H9 (cell line): ENCODE data around the gene ARFGEF2. TPM values are rescaled to one million over a fixed set of nuclear protein-coding genes. Genes with fewer than 3 reads are reported as not detected.

ENCODE experiments used
- DNase-seq: peaks from one replicate; pipeline ENCODE4 v3.0.0-alpha.2; 2017
- H2AFZ ChIP-seq: one replicate; pipeline ENCODE4 v1.6.1; 2013; ENCODE audit warnings: mild to moderate bottlenecking, low read length, control low read depth, moderate library complexity
- H2AK5ac ChIP-seq: 2 replicates; pipeline ENCODE4 v1.6.1; 2013; ENCODE audit warnings: low read length, control low read depth, mixed read lengths; ENCODE audit not compliant: insufficient read length
- H2BK120ac ChIP-seq: one replicate; pipeline ENCODE4 v1.6.1; 2013; ENCODE audit warnings: low read depth, mild to moderate bottlenecking, low read length, control low read depth, inconsistent platforms; ENCODE audit not compliant: poor library complexity, severe bottlenecking
- H2BK12ac ChIP-seq: 2 replicates; pipeline ENCODE4 v1.6.1; 2013; ENCODE audit warnings: low read length, control low read depth, mixed read lengths, low read depth; ENCODE audit not compliant: insufficient read length
- H2BK15ac ChIP-seq: 2 replicates; pipeline ENCODE4 v1.6.1; 2013; ENCODE audit warnings: low read depth, low read length, control low read depth
- H2BK20ac ChIP-seq: one replicate; pipeline ENCODE4 v1.6.1; 2013; ENCODE audit warnings: low read depth, mild to moderate bottlenecking, low read length, control low read depth, inconsistent platforms; ENCODE audit not compliant: poor library complexity, severe bottlenecking
- H2BK5ac ChIP-seq: 2 replicates; pipeline ENCODE4 v1.6.1; 2013; ENCODE audit warnings: low read length, control low read depth, mixed read lengths; ENCODE audit not compliant: insufficient read length
- H3K14ac ChIP-seq: 2 replicates; pipeline ENCODE4 v1.6.1; 2013; ENCODE audit warnings: low read length, control low read depth; ENCODE audit not compliant: insufficient read depth
- H3K18ac ChIP-seq: 2 replicates; pipeline ENCODE4 v1.6.1; 2013; ENCODE audit warnings: low read depth, mild to moderate bottlenecking, mixed read lengths, low read length, control low read depth; ENCODE audit not compliant: insufficient read length
- H3K23ac ChIP-seq: 2 replicates; pipeline ENCODE4 v1.6.1; 2013; ENCODE audit warnings: low read length, control low read depth, mixed read lengths, low read depth; ENCODE audit not compliant: insufficient read length
- H3K23me2 ChIP-seq: 2 replicates; pipeline ENCODE4 v1.6.1; 2013; ENCODE audit warnings: low read depth, mild to moderate bottlenecking, mixed read lengths, low read length, control low read depth; ENCODE audit not compliant: insufficient read length, poor library complexity, severe bottlenecking
- H3K27ac ChIP-seq: 2 replicates; pipeline ENCODE4 v1.5.1; 2013; ENCODE audit warnings: low read length, control low read depth, mixed read lengths, low read depth; ENCODE audit not compliant: insufficient read length
- H3K27me3 ChIP-seq: 2 replicates; pipeline ENCODE4 v1.6.1; 2013; ENCODE audit warnings: low read length, control low read depth, inconsistent platforms; ENCODE audit not compliant: insufficient read depth
- H3K4ac ChIP-seq: 2 replicates; pipeline ENCODE4 v1.6.1; 2013; ENCODE audit warnings: low read depth, mild to moderate bottlenecking, control low read depth, inconsistent platforms, low read length, moderate library complexity
- H3K4me1 ChIP-seq: 2 replicates; pipeline ENCODE4 v1.6.1; 2013; ENCODE audit warnings: low read length, control low read depth, inconsistent platforms; ENCODE audit not compliant: insufficient read depth
- H3K4me2 ChIP-seq: 2 replicates; pipeline ENCODE4 v1.6.1; 2013; ENCODE audit warnings: low read length, control low read depth, mixed read lengths; ENCODE audit not compliant: insufficient read length, insufficient read depth
- H3K56ac ChIP-seq: 2 replicates; pipeline ENCODE4 v1.6.1; 2013; ENCODE audit warnings: low read depth, mild to moderate bottlenecking, mixed read lengths, low read length, control low read depth; ENCODE audit not compliant: insufficient read length
- H3K79me1 ChIP-seq: 2 replicates; pipeline ENCODE4 v1.6.1; 2013; ENCODE audit warnings: low read depth, mild to moderate bottlenecking, moderate library complexity, low read length, control low read depth, inconsistent platforms; ENCODE audit not compliant: insufficient read depth, poor library complexity, severe bottlenecking
- H3K79me2 ChIP-seq: 2 replicates; pipeline ENCODE4 v1.6.1; 2013; ENCODE audit warnings: low read length, control low read depth, inconsistent platforms; ENCODE audit not compliant: insufficient read depth
- H3K9ac ChIP-seq: 2 replicates; pipeline ENCODE4 v1.6.1; 2013; ENCODE audit warnings: low read length, control low read depth, mixed read lengths; ENCODE audit not compliant: insufficient read length; ENCODE audit errors: extremely low read depth
- H3K9me3 ChIP-seq: one replicate; pipeline ENCODE4 v1.6.1; 2013; ENCODE audit warnings: low read depth, low read length, inconsistent platforms; ENCODE audit not compliant: control insufficient read depth
- H3T11ph ChIP-seq: one replicate; pipeline ENCODE4 v1.6.1; 2013; ENCODE audit warnings: mild to moderate bottlenecking, low read length, control low read depth, inconsistent platforms
- H4K20me1 ChIP-seq: one replicate; pipeline ENCODE4 v1.6.1; 2013; ENCODE audit not compliant: control insufficient read depth, insufficient read length, insufficient read depth
- H4K5ac ChIP-seq: 2 replicates; pipeline ENCODE4 v1.6.1; 2013; ENCODE audit warnings: low read depth, mild to moderate bottlenecking, mixed read lengths, low read length, control low read depth; ENCODE audit not compliant: insufficient read length
- H4K8ac ChIP-seq: replicated peaks from 2 replicates; pipeline ENCODE4 v1.6.1; 2013; ENCODE audit warnings: low read length, control low read depth, mixed read lengths, low read depth; ENCODE audit not compliant: insufficient read length
- H4K91ac ChIP-seq: 2 replicates; pipeline ENCODE4 v1.6.1; 2013; ENCODE audit warnings: low read depth, mild to moderate bottlenecking, moderate library complexity, mixed read lengths, low read length, control low read depth; ENCODE audit not compliant: insufficient read length
- H3K27ac Mint-ChIP-seq, 3 experiments: 2 replicates in 2 of 3; 3 replicates in 1 of 3; pipeline ENCODE4 v1.8.0; 2020 to 2021; ENCODE audit warnings: mixed read lengths in 3 of 3, mild to moderate bottlenecking in 1 of 3, moderate library complexity in 1 of 3
- H3K27me3 Mint-ChIP-seq: 2 replicates; pipeline ENCODE4 v1.8.0; 2021; ENCODE audit warnings: low read depth, mild to moderate bottlenecking, moderate library complexity, mixed read lengths
- H3K36me3 Mint-ChIP-seq, 3 experiments: 2 replicates in 2 of 3; 3 replicates in 1 of 3; pipeline ENCODE4 v1.8.0; 2020 to 2021; ENCODE audit warnings: low read depth in 3 of 3, mixed read lengths in 3 of 3; ENCODE audit not compliant: insufficient read depth in 1 of 3
- H3K4me1 Mint-ChIP-seq, 2 experiments: 2 replicates each; pipeline ENCODE4 v1.8.0; 2020; ENCODE audit warnings: mixed read lengths in 2 of 2
- H3K4me3 Mint-ChIP-seq, 2 experiments: 2 replicates in 1 of 2; 3 replicates in 1 of 2; pipeline ENCODE4 v1.8.0; 2020 to 2021; ENCODE audit warnings: mild to moderate bottlenecking in 2 of 2, mixed read lengths in 2 of 2, moderate library complexity in 1 of 2
- H3K9me3 Mint-ChIP-seq, 2 experiments: 2 replicates in 1 of 2; 3 replicates in 1 of 2; pipeline ENCODE4 v1.8.0; 2020; ENCODE audit warnings: mild to moderate bottlenecking in 2 of 2, mixed read lengths in 2 of 2, moderate library complexity in 1 of 2
- WGBS: extraction: QIAGEN DNeasy Blood & Tissue Kit; methylation state at CpG from one replicate; pipeline ENCODE4 v1.1.7; 2013; ENCODE audit warnings: missing lambda C conversion rate, low lambda C conversion rate, mixed read lengths; ENCODE audit not compliant: insufficient read length; ENCODE audit errors: extremely low coverage; 5-methylcytosine and 5-hydroxymethylcytosine counted together
- total RNA-seq: library from RNA; stranded (reverse); gene quantifications from 2 replicates; pipeline ENCODE4 v1.2.1, GENCODE V29; 2021
- TF ChIP-seq, protein P1 (sequence below): fragments of 200-600 bp; sonication (generic); conservative IDR thresholded peaks from 3 replicates; pipeline ENCODE4 v1.8.0; 2021; ENCODE audit warnings: antibody characterized with exemption, mild to moderate bottlenecking

ARFGEF2 gene
- total RNA-seq, 1 experiment from 2014 or later, result 16.6 TPM

GRCh38 chr20:48880331-48880730, 41.2 kb upstream of the ARFGEF2 start:
- Mint-ChIP-seq H3K4me3 (no peak overlapping the region), H3K9me3 (no peaks in the 10 kb centered on the region), H3K36me3 (no peaks in the 10 kb centered on the region), H3K27ac (no peak overlapping the region), H3K4me1 (peaks cover 4 to 8% of the 10 kb centered on the region in 2 experiments; a peak in 3 of 4 replicates), H3K27me3 (peaks cover 5% of the 10 kb centered on the region)
- H2AFZ ChIP-seq, result no peak overlapping the region
- no peak overlapping the region for H3K27ac ChIP-seq
- DNase-seq, result no peak
- no peaks in the 10 kb centered on the region for H3K23me2 ChIP-seq
- no peak overlapping the region for H3K4me2 ChIP-seq
- H3K14ac ChIP-seq, result no peak overlapping the region
- no peak overlapping the region for H3K56ac ChIP-seq
- no peak overlapping the region for H2BK12ac ChIP-seq
- no peak overlapping the region for H3K4ac ChIP-seq
- H3K23ac ChIP-seq, result no peak overlapping the region
- H2BK120ac ChIP-seq, result no peak overlapping the region
- no CpG with 5 or more reads among the region's 3 CpGs for WGBS
- no peak overlapping the region for H3T11ph ChIP-seq
- H3K9ac ChIP-seq, result no peak overlapping the region
- no peak overlapping the region for H2BK15ac ChIP-seq
- H2AK5ac ChIP-seq, result no peak overlapping the region
- no peaks in the 10 kb centered on the region for H3K9me3 ChIP-seq
- no peak overlapping the region for H3K18ac ChIP-seq
- no peak overlapping the region for H2BK20ac ChIP-seq
- H3K27me3 ChIP-seq, result no peaks in the 10 kb centered on the region
- H4K20me1 ChIP-seq, result no peaks in the 10 kb centered on the region
- no peaks in the 10 kb centered on the region for H3K4me1 ChIP-seq
- H4K8ac ChIP-seq, result no peak overlapping the region
- TF ChIP-seq, protein P1, sequence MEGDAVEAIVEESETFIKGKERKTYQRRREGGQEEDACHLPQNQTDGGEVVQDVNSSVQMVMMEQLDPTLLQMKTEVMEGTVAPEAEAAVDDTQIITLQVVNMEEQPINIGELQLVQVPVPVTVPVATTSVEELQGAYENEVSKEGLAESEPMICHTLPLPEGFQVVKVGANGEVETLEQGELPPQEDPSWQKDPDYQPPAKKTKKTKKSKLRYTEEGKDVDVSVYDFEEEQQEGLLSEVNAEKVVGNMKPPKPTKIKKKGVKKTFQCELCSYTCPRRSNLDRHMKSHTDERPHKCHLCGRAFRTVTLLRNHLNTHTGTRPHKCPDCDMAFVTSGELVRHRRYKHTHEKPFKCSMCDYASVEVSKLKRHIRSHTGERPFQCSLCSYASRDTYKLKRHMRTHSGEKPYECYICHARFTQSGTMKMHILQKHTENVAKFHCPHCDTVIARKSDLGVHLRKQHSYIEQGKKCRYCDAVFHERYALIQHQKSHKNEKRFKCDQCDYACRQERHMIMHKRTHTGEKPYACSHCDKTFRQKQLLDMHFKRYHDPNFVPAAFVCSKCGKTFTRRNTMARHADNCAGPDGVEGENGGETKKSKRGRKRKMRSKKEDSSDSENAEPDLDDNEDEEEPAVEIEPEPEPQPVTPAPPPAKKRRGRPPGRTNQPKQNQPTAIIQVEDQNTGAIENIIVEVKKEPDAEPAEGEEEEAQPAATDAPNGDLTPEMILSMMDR, result no peak
- no peak overlapping the region for H4K91ac ChIP-seq
- H2BK5ac ChIP-seq, result no peak overlapping the region
- H4K5ac ChIP-seq, result no peak overlapping the region
- no peaks in the 10 kb centered on the region for H3K79me2 ChIP-seq
- H3K79me1 ChIP-seq, result no peaks in the 10 kb centered on the region
